ENCODE measurements around the gene PPP1R15B. TPM values are rescaled to one million over a fixed set of nuclear protein-coding genes. Genes with fewer than 3 reads are reported as not detected.
A peak's percentile ranks its signal among the peaks of the same experiment; 100 is the strongest.

Gene PPP1R15B
- total RNA-seq (2014; rRNA removed) (50.7 and 57.5 TPM in 2 replicates), Bru-seq, nascent RNA (percentile 99 among the genes with signal in this experiment), BruChase-seq, experiment 1, labeled RNA remaining after a 6-hour chase (percentile 99 among the genes with signal in this experiment), BruChase-seq, experiment 2, labeled RNA remaining after a 2-hour chase (percentile 100 among the genes with signal in this experiment)
- long read RNA-seq, full-length matches to known transcripts: 80 of 99 reads
- long read RNA-seq, partial matches to known transcripts: 1 of 99 reads
- long read RNA-seq, other reads (novel, unspliced or antisense): 18 of 99 reads

DNA sequence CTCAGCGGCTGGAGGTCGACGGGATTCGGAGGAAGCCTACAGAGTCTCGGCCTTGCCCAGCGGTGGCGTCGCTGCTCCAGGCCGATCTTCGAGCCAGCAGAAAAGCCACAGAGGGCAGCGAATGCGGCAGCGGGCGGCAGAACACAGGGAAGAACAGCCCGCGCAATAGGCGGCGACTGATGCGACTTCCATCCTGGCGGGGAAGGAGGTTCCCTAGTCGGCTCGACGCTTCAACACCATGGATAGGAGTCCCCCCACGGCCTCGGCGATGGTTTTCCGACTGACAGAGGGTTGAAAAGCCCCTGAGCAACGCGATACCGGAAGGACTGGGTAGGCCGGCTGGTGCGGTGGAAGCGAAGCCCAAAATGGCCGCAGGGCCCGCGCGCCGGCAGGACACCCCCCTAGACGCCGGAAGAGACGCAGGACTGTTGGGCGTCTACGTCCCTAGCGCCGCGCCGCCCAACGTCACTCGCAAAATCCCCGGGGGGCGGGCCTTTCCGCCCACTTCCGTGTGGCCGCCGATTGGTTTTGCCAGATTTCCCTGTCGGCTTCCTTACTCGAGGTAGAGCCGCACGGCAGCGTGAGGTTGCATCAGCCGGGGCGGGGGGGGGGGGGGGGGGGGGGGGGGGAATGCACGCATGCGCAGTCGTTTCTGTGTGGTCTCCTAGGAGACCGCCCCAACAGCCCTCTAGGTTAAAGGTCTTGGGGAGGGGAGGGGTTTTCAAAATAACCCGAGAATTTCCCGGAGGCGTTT, at the start of gene PPP1R15B:
TSS of gene PPP1R15B (minus strand) at position 367 of the 754 bp plus-strand sequence. CDS start 406 bp downstream, outside the sequence.
- H3K79me2 ChIP-seq (ENCODE audit: low read length): peaks cover 58% of the 10 kb centered on the region
- POLR2A ChIA-PET (ENCODE audit: unreplicated experiment): no interaction called here

DNA sequence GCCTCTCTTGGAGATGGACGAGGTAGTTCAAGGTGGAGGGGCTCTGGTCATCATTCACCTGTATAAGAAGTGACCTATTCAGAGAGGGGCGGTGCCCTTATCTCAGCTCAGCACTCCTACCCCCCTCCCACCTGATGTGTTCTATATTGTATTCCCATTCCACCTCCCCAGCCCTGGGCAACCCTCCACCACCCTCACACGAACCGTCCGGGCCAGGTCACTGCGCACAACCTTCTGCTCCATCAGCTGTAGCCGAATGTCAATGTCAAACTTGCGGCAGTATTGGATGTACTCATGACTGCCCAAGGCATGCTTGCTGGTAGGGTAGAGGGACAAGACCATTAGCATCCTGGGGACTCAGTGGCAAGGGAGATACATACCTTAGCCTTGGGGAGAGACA, 48.7 kb upstream of the PPP1R15B start:
- Histone ChIP-seq H2AFZ (ENCODE audit: low read length) (no peak overlapping the region), H3K4me3 (ENCODE audit: low read length) (no peak overlapping the region), H3K79me2 (ENCODE audit: low read length) (no peaks in the 10 kb centered on the region), H3F3A (ENCODE audit: low read length, unreplicated experiment) (no peaks in the 10 kb centered on the region), H3K9ac (ENCODE audit: low read length) (no peak overlapping the region), H3K9me3 (ENCODE audit: low read length) (no peaks in the 10 kb centered on the region), H3K4me1 (ENCODE audit: insufficient read depth, low read length) (no peaks in the 10 kb centered on the region), H4K20me1 (ENCODE audit: low read length) (no peaks in the 10 kb centered on the region), H3K27ac (ENCODE audit: low read length) (no peak overlapping the region), H3K27me3 (ENCODE audit: low read length) (no peaks in the 10 kb centered on the region), H3K36me3 (ENCODE audit: low read depth, low read length) (peaks cover 27% of the 10 kb centered on the region), H3K4me2 (ENCODE audit: low read length) (no peak overlapping the region), H3K9me2 (replicated peaks; ENCODE audit: low read length) (no peaks in the 10 kb centered on the region)
- no TSS peak for BruUV-seq (replicated peaks)
- ATAC-seq (no peak), DNase-seq (no peak)
- POLR2A ChIA-PET (ENCODE audit: unreplicated experiment): no interaction called here
- CTCF ChIA-PET: no interaction called here
- intact Hi-C loops (cut with micrococcal nuclease): no loop called here
- no peak for TF ChIP-seq EZH2phosphoT487 (IDR thresholded peaks at IDR 0.05; ENCODE audit: borderline replicate concordance, low read length)

More for the DNA sequence above, at the start of gene PPP1R15B:
- peak within 1 kb of the TSS; percentile 95 for H3K9ac ChIP-seq (ENCODE audit: low read length)
- peak within 1 kb of the TSS; percentile 85 for H3K4me2 ChIP-seq (ENCODE audit: low read length)
- peaks cover 45% of the 10 kb centered on the region for H4K20me1 ChIP-seq (ENCODE audit: low read length)
- no peaks in the 10 kb centered on the region for H3K27me3 ChIP-seq (ENCODE audit: low read length)
- ATAC-seq (peak; percentile 82), DNase-seq (peak; percentile 100)
- TSS peak; percentile 58 for BruUV-seq (replicated peaks)
- H3K9me3 ChIP-seq (ENCODE audit: low read length): no peaks in the 10 kb centered on the region
- no peak for TF ChIP-seq EZH2 (IDR thresholded peaks at IDR 0.05; ENCODE audit: low read length, unreplicated experiment)
- TF ChIP-seq, protein P1, sequence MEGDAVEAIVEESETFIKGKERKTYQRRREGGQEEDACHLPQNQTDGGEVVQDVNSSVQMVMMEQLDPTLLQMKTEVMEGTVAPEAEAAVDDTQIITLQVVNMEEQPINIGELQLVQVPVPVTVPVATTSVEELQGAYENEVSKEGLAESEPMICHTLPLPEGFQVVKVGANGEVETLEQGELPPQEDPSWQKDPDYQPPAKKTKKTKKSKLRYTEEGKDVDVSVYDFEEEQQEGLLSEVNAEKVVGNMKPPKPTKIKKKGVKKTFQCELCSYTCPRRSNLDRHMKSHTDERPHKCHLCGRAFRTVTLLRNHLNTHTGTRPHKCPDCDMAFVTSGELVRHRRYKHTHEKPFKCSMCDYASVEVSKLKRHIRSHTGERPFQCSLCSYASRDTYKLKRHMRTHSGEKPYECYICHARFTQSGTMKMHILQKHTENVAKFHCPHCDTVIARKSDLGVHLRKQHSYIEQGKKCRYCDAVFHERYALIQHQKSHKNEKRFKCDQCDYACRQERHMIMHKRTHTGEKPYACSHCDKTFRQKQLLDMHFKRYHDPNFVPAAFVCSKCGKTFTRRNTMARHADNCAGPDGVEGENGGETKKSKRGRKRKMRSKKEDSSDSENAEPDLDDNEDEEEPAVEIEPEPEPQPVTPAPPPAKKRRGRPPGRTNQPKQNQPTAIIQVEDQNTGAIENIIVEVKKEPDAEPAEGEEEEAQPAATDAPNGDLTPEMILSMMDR (conservative IDR thresholded peaks at IDR 0.05; ENCODE audit: low read depth, low read length): no peak
- TF ChIP-seq EZH2phosphoT487 (IDR thresholded peaks at IDR 0.05; ENCODE audit: borderline replicate concordance, low read length): no peak
- H3K36me3 ChIP-seq (ENCODE audit: low read depth, low read length): peaks cover 24% of the 10 kb centered on the region
- peak within 1 kb of the TSS; percentile 86 for H3K27ac ChIP-seq (ENCODE audit: low read length)
- intact Hi-C loops (cut with micrococcal nuclease): loop anchor here (5.0 kb wide), 1 partner anchor 91 kb away; no protein-coding TSS in a partner anchor
- peak within 1 kb of the TSS; percentile 80 for H3K4me3 ChIP-seq (ENCODE audit: low read length)
- peaks cover 23% of the 10 kb centered on the region for H3K4me1 ChIP-seq (ENCODE audit: insufficient read depth, low read length)
- H3K9me2 ChIP-seq (replicated peaks; ENCODE audit: low read length): no peaks in the 10 kb centered on the region
- CTCF ChIA-PET: interaction anchor here (2.2 kb wide), 1 partner anchor 13 kb away, joined by 7 read pairs; no protein-coding TSS in a partner anchor
- peak within 1 kb of the TSS; percentile 59 for H2AFZ ChIP-seq (ENCODE audit: low read length)
- H3F3A ChIP-seq (ENCODE audit: low read length, unreplicated experiment): peaks cover 6% of the 10 kb centered on the region

DNA sequence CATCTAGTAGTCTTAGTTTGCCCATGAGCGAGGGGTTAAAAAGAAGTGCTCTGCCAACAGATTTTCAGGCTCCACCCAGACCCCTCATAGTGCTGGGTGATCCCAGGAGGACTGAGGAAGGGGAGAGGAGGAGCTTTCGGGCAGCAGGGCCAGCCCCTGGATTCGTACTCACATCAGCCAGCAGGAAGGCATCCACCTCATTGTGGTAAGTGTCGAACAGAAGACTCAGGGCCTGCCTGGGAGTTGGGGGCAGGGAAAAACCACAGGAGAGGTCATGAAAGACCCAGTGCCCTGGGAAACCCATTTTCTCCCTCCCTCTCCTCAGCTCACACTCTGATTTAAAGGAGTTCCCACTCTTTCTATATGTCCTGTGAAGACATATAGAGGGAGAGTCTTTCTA, 48.1 kb upstream of the PPP1R15B start:
- ChIA-PET POLR2A (ENCODE audit: unreplicated experiment) (no interaction called here), CTCF (no interaction called here)

More for the DNA sequence above, 48.1 kb upstream of the PPP1R15B start:
- no peaks in the 10 kb centered on the region for H3K9me3 ChIP-seq (ENCODE audit: low read length)
- no peaks in the 10 kb centered on the region for H3K27me3 ChIP-seq (ENCODE audit: low read length)
- H3K4me3 ChIP-seq (ENCODE audit: low read length): no peak overlapping the region
- H3K79me2 ChIP-seq (ENCODE audit: low read length): no peaks in the 10 kb centered on the region
- BruUV-seq (replicated peaks): no TSS peak
- H3K36me3 ChIP-seq (ENCODE audit: low read depth, low read length): peaks cover 32% of the 10 kb centered on the region
- H3K27ac ChIP-seq (ENCODE audit: low read length): no peak overlapping the region
- TF ChIP-seq EZH2phosphoT487 (IDR thresholded peaks at IDR 0.05; ENCODE audit: borderline replicate concordance, low read length): no peak
- TF ChIP-seq, protein P1 (conservative IDR thresholded peaks at IDR 0.05; ENCODE audit: low read depth, low read length): no peak
- no peak for TF ChIP-seq EZH2 (IDR thresholded peaks at IDR 0.05; ENCODE audit: low read length, unreplicated experiment)
- no peaks in the 10 kb centered on the region for H4K20me1 ChIP-seq (ENCODE audit: low read length)
- H3K9ac ChIP-seq (ENCODE audit: low read length): no peak overlapping the region
- DNase-seq (no peak), ATAC-seq (no peak)
- intact Hi-C loops (cut with micrococcal nuclease): no loop called here
- H3K4me2 ChIP-seq (ENCODE audit: low read length): no peak overlapping the region
- no peak overlapping the region for H2AFZ ChIP-seq (ENCODE audit: low read length)
- no peaks in the 10 kb centered on the region for H3F3A ChIP-seq (ENCODE audit: low read length, unreplicated experiment)
- no peaks in the 10 kb centered on the region for H3K4me1 ChIP-seq (ENCODE audit: insufficient read depth, low read length)
- no peaks in the 10 kb centered on the region for H3K9me2 ChIP-seq (replicated peaks; ENCODE audit: low read length)

Measured in PC-3 (cell line).